Adipose tissue (tissue), 3 donors: ENCODE measurements around the gene VSIG10L2. TPM values are rescaled to one million over a fixed set of nuclear protein-coding genes. Genes with fewer than 3 reads are reported as not detected.

Experiments
- H3K27ac ChIP-seq: one replicate; pipeline ENCODE4 v1.5.1; 2013; ENCODE audit warnings: low read depth, low read length
- WGBS, 3 donors: extraction: QIAGEN DNeasy Blood & Tissue Kit; methylation state at CpG; one replicate each; pipeline ENCODE4 v1.1.7; 2013; 5-methylcytosine and 5-hydroxymethylcytosine counted together
- polyA plus RNA-seq, 3 donors: library from polyadenylated mRNA; stranded (reverse); fragments of 200-250 nt; gene quantifications; one replicate each; pipeline ENCODE4 v1.2.3, GENCODE V29; 2013
- donor health status: healthy with polysubstance abuse.
- donor health status: Bipolar disorder and iron deficiency.
- donor health status: healthy.

Gene VSIG10L2
- polyA plus RNA-seq, 3 donors = 0.02 to 0.45 (median 0.13) TPM

DNA sequence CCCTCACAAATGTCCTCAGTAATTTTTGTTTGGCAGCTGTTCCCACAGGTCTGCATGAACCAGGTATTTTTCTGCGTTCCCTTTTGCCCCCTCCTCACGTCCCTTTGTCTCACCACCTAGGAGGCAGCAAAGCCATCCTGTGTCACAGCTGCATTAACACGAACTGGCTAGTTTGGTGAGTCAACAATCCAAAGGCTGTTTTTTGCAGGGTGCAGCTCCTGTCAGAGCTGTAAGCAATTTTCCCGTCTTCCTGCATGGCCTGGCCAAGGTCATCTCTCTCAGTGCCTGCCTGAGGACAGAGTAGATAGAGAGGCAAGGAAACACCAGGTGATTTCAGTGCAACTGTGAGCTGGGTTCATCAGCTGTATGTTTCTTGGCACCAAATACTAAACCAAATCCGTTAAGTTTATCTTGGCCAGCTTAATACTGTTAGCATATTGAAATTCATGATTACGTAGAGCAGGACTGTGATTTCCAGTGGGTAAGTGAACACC, 20.6 kb upstream of the VSIG10L2 start:
- WGBS, 3 donors = 24 to 75% (median 62%) methylated on average over 6 of the region's 6 CpGs
- H3K27ac ChIP-seq = no peak overlapping the region

DNA sequence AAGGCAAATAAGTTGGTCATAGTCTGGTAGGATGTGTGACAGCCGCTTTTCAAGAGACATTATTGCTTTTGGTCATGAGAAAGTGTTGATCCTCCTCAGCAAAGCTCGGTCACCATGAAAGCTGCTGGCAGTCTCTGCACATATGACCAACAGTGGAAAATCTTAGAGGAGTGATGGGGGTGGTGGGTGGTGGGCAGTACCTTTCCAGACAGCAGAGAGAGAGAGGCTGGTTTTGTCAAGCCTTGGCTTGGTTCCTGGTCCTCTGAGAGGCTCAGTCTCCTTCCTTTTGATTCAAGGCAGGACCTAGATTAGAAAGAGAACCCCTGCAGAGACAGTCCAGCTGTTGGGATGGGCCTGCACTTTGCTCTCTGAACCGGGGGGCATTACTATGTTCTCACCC, 20.0 kb upstream of the VSIG10L2 start:
- no peak overlapping the region for H3K27ac ChIP-seq
- 58 to 75% (median 72%) methylated on average over 3 of the region's 3 CpGs for WGBS, 3 donors

DNA sequence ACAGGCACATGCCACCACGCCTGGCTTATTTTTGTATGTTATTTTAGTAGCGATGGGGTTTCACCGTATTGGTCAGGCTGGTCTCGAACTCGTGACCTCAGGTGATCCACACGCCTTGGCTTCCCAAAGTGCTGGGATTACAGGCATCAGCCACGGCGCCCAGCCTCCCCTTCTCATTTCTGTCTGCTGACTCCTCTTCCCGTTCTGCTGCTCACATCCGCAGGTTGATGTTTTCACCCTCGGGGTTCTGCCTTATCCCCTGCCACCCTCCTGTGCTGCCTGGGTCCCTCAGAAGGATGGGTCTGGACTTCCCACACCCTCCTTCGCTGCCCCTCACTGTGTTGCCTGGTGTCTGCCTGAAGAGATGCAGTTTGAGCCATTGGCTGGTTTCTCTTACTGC, 19.2 kb upstream of the VSIG10L2 start:
- WGBS, 3 donors = 84 to 95% (median 93%) methylated on average over 12 of the region's 12 CpGs
- no peak overlapping the region for H3K27ac ChIP-seq

DNA sequence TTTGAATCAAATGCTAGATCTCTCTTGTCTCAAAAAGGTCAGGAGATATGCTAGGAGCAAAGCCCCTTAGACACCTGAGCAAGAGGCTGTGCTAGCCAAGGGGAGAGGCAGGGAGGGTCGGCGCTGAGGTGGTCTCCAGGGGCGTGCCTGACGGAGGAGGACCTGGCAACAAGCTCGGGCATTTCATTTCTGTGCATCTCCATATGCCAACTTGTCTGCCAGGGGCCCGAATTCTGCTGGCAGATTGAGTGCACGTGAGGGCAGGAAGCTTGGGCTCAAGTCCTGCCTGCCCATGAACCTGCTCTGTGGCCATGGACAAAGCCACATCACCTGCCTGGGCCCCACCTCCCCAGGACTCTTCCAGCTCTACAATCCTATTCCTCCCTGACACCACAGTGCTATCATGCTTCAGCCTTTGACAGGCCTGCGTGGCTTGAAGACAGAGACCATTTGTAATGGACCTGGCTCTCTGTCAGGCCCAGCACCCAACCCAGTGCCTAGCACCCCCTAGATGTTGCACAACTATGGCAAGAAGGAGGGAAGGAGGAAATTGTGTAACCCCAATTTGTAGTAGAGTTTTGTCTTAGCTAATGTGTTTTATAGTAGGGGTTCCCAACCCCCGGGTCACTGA, 16.3 kb upstream of the VSIG10L2 start:
- WGBS, 3 donors = 64 to 78% (median 73%) methylated on average over 9 of the region's 9 CpGs
- no peak overlapping the region for H3K27ac ChIP-seq

DNA sequence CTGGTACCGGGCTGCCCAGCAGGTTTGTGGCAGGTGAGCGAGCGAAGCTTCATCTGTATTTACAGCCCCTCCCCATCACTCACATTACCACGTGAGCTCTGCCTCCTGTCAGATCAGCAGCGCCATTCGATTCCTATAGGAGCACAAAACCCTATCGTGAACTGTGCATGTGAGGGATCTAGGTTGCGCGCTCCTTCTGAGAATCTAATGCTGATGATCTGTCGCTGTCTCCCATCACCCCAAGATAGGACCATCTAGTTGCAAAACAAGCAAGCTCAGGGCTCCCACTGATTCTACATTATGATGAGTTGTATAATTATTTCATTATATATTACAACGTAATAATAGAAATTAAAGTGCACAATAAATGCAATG, 15.8 kb upstream of the VSIG10L2 start:
- H3K27ac ChIP-seq = no peak overlapping the region
- WGBS, 3 donors = 82 to 91% (median 85%) methylated on average over 11 of the region's 11 CpGs

DNA sequence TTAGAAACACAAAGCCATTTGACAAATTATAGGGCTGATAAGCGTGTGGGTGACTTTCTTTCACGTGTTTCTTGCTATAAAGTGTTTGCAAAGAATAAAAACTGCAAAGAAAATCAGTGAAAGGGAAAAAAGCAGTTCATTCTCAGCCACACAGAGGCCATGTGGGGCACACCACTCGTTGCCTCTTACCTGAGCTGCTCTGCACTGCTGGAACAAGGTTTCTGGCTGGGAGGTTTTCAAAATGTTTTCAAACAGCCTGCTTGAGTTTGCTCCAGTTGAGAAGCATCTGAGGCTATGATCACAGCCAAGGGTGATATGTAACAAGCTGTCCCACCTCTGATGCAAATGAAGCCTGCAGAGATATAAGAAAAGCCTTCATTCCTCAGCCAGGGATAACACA, 14.7 kb upstream of the VSIG10L2 start:
- H3K27ac ChIP-seq = no peak overlapping the region
- 58 to 74% (median 68%) methylated on average over 3 of the region's 3 CpGs for WGBS, 3 donors

DNA sequence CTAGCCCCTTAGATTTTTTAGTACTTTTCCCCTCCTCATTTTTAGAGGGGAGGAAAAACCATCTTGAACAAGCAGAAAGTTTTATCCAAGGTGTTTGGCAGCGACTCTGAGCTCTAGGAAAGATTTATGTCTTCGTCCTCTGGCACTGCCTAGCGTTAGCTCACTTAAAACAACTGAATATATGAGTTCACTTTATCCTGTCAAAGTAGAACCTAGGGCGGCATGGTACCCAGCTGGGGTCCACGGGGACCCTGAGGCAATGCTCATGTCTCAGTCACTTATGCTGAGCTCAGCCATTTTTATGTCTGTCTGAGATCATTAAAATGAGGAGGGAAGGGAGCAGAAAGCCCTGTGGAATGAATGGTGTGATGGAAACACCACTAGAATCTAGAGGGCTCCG, 14.2 kb upstream of the VSIG10L2 start:
- WGBS, 3 donors = 59 to 63% (median 59%) methylated on average over 6 of the region's 6 CpGs
- H3K27ac ChIP-seq = no peak overlapping the region

DNA sequence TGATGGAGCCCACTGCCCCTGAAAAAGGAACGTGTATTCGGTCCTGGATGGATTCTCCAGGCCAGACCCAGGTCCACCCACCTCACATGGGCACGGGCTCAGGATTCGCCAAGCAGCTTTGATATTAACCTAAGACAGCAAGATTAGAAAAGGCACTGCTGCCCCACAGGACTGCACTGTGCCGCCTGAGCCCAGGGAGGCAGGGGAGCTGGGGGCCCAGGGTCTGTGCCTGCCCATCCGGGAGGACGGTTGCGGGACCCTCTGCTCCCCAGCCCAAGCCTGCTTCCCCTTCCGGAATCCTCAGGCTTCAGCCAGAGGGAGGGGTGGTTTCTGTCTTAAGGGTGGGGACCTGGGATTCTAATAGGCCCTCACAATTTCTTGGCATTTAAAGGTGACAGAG, 13.5 kb upstream of the VSIG10L2 start:
- WGBS, 3 donors = 73 to 90% (median 84%) methylated on average over 9 of the region's 9 CpGs
- no peak overlapping the region for H3K27ac ChIP-seq

DNA sequence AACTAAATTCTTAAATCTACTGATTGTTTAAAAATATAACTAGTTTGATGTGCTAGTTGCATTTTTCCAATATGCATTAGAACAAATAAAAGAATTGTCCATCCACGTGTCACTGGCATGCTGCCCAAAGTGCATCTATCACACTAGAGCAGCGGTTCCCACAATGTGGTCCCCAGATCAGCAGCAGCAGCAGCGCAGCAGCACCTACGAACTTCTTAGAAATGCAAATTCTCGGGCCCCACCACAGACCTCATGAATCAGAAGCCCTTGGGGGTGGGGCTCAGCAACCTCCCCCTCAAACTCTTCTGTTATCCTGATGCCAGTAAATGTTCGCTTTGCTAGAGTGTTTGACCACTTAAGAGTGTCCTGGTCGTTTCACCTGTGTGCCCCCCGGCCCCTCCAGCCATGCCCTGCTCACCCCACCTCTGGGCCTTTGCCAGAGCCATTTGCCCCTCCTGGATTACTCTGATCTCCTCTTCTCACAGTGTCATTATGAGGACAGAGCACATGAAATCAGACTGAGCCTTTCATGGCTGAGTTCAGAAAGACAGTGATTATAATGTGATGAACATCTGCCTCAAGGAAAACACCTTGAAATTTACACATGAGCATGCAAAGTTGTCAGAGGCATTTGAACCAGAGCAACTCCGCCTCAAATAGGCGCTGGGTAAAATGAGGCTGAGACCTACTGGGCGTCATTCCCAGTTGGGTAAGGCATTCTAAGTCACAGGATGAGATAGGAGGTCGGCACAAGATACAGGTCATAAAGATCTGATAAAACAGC, 12.6 kb upstream of the VSIG10L2 start:
- 69 to 75% (median 71%) methylated on average over 12 of the region's 12 CpGs for WGBS, 3 donors
- H3K27ac ChIP-seq = no peak overlapping the region

DNA sequence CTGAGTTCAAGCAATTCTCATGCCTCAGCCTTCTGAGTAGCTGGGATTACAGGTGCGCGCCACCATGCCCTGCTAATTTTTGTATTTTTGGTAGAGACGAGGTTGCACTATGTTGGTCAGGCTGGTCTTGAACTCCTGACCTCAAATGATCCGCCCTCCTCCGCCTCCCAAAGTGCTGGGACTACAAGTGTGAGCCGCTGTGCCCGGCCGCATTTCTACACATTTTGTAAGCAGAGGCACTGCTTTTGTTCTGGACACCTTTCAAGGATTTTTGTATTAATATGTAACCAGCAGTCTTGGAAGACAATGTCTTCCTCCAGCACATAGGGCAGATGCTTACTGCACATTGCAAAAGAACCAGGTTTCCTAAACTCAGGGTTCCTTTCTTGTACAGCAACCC, 11.4 kb upstream of the VSIG10L2 start:
- H3K27ac ChIP-seq = no peak overlapping the region
- WGBS, 3 donors = 85 to 93% (median 93%) methylated on average over 8 of the region's 8 CpGs

DNA sequence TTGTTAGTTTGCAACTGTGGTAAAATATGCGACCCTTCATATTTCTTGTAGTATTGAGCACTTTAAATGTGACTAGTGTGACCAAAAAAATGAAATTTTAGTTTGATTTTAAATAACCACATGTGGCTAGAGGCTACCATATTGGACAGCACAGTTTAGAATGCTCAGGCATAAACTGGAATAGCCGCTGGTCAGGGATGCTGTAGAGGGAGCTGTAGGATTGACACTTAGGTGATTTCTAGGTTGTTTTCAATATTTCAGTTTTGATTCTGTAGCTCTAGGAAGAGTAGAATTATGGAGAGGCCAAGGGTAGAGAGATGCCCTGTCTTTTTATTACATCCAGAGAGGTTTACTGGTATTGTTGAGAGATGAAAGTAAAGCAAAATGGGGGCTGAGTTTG, 10.8 kb upstream of the VSIG10L2 start:
- no peak overlapping the region for H3K27ac ChIP-seq
- 93 to 97% (median 94%) methylated on average over 2 of the region's 2 CpGs for WGBS, 3 donors

DNA sequence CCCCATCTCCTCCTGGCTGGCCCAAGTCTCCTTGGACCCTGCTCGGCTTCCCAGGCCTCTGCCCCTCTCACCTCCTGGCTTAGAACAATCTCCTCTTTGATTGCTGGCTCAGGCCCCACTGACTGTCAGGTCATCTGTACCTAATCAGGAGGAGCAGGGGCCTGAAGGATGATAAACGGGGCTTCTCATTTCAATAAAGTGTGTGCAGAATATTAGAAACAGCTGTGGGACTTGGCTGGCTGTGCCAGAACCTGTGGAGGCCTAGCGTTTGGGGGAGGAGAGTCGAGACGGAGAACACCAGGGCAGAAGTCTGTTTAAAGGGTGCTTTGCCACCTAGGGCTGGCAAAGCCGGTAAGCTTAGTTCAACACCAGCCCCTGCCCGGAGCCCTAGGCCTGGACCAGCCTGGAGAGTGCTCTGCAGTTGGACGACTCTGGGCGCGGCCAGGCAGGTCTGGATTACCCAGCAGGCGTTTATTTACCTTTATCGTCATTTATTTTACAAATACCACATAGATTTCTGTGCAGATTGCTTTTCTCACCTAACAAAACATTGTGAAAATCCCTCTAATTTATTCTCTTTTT, 10.1 kb upstream of the VSIG10L2 start:
- no peak overlapping the region for H3K27ac ChIP-seq
- 70 to 74% (median 72%) methylated on average over 12 of the region's 12 CpGs for WGBS, 3 donors

DNA sequence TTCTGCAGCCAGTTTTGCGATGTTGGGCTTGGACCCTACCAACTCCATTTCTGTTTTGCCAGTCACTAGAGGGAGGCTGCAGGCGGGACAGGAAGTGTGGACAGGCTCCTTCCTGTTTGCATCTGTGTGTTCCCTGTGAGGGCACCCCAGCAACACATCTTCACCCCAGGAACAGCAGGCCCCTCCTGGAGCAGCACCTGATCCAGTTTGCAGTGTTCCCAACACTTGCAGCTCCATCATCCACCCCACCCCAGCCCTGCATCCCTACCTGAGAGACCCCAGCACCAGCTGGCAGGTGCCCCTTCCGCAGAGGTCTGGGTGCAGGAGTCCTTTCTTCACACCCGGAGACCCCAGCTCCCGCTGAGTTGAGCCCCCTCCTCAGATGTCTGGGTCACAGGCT, 7.4 kb upstream of the VSIG10L2 start:
- WGBS, 3 donors = 83 to 88% (median 84%) methylated on average over 5 of the region's 5 CpGs
- no peak overlapping the region for H3K27ac ChIP-seq

DNA sequence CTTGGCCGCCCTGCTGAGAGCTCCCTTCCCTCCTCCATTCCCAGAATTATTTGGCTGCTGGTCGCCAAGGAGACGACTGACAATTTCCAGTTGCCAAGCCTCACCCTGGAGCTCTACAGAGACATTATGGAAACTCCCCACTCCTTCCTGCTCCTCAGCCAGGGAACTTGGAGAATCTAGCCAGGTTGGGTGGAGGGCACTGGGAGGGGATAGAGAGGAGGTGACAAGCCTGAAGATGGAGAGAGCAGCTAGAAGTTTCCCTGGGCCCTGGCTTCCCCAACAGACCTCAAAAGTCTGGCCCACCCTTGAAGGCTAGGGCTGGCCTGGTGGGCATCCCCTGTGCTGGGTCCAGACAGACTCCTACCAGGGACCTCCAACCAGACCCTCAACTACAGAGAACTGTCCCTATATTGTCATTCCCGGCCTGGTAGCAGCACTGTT, 6.7 kb upstream of the VSIG10L2 start:
- no peak overlapping the region for H3K27ac ChIP-seq
- 40 to 55% (median 53%) methylated on average over 4 of the region's 4 CpGs for WGBS, 3 donors

DNA sequence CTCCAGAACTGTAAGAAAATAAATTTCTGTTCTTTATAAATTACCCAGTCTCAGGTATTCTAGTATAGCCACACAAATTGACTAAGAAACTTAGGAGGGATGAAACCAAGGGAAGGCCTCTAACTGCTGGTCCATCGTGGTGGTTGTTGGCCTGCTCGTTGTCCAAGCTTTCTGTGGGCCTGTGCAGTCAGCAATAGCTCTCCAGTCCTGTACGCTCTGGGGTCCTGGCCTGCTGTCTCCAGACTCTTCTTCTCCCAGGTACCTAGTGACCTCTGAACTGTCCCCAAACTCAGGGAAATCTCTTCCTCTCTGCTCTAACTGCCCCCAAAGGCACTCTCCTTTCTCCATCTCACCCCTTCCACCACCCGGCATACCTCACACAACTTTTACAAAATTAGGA, 5.7 kb upstream of the VSIG10L2 start:
- WGBS, 3 donors = 93 to 96% (median 94%) methylated on average over 4 of the region's 4 CpGs
- H3K27ac ChIP-seq = no peak overlapping the region

DNA sequence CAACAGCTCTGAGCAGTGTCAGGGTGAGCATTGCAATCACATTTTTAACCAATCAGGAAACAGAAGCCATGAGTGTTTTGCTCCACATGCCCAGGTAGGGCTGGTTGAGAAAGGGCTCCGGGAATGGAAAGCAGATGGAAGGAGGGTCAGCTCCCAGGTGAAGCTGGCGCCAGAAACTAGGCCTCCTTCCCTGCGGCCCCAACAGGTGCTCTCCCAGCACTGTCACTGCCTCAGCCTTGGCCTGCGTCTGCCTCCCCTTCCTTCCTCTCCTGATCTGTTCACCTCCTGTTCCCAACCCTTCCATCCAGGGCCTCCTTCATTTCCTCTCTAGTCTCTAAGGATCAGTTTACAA, 4.6 kb upstream of the VSIG10L2 start:
- no peak overlapping the region for H3K27ac ChIP-seq
- WGBS, 3 donors = 73 to 84% (median 81%) methylated on average over 4 of the region's 4 CpGs

DNA sequence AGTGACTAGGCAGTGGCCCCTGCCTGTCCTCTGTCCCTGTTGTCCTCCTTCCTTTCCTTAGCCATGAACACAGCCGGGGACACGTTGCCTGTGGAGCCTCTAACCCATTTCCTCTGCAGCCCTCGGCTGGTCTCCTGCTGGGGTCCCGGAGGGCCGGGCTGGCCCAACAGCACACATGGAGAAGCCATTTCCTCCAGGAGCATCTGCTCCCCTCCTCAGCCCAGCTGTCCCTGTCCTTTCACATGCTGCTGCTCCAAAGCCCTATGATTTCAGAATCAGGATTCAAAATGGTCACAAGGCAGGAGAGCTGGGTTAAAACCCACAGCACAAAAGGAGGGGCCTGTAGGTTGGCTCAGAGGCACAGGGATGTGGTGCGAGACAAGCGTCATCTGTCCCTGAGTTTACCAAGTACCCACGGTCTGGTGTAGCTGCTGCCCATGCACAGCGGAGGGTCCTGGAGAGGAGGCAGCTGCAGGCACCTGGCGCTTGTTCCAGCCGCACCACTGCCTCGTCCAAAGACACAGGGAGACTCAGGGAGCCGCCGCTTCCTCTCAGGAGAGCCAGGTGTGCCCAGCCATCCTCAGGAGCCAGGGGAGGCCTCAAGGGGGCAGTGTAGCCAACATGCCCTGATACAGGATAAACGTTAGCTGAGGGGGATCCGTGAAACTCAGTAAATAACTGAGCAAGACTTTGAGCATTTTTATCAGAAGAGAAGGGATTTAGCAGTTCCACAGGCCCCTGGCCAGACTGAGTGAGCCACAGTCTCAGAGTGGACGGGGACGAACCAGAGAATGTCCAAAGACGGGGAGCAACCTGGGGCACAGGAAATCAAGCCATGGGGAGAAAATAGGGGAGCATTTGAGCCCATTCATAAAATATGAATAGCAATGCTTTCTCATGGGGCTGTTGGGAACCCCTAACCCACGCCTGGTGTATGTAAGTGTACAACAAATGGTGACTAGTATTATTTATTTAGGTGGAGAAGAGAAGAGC, 3.9 kb upstream of the VSIG10L2 start:
- 32 to 44% (median 38%) methylated on average over 20 of the region's 20 CpGs for WGBS, 3 donors
- no peak overlapping the region for H3K27ac ChIP-seq

DNA sequence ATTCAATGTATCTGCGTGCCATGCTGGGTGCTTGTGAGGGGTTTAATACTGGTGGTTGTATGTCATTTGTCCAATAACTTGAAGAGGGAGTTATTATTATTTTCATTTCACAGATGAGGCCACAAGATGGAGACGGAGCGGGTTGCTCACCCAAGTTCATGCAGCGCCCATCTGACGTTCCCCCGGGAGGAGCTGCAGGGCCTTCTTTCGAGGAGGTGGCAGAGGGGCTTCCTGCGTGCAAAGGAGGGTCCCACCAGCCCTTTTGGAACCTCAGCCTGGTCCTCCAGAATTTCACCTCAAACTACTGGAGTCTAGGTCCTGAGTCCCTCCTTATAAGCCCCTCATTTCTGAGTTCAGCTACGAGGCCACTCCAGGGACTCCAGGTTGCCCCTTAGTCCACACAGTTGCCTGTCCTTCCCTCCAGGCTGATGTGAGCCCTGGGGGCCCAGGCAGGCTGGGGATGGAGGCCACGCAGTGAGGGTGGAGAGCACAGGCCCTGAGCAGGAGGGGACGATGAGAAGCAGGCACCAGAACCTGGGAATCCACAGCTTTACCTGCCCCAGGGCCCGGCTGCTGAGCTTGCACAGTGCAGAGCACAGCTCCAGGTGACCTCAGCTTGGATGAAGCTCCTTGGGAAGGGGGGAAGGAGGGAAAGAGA, 2.9 kb upstream of the VSIG10L2 start:
- 88 to 93% (median 89%) methylated on average over 12 of the region's 12 CpGs for WGBS, 3 donors

More for the DNA sequence above, 2.9 kb upstream of the VSIG10L2 start:
- H3K27ac ChIP-seq = no peak overlapping the region
